Adipose tissue (tissue), 3 donors: Measurements from ENCODE around the gene TRPV5. TPM values are rescaled to one million over a fixed set of nuclear protein-coding genes. Genes with fewer than 3 reads are reported as not detected.

Experiments used
- H3K27ac ChIP-seq: one replicate; pipeline ENCODE4 v1.5.1; 2013; ENCODE audit warnings: low read depth, low read length
- WGBS, 3 donors: extraction: QIAGEN DNeasy Blood & Tissue Kit; methylation state at CpG; one replicate each; pipeline ENCODE4 v1.1.7; 2013; 5-methylcytosine and 5-hydroxymethylcytosine counted together
- polyA plus RNA-seq, 3 donors: library from polyadenylated mRNA; stranded (reverse); fragments of 200-250 nt; gene quantifications; one replicate each; pipeline ENCODE4 v1.2.3, GENCODE V29; 2013
- donor health status: healthy with polysubstance abuse.
- donor health status: Bipolar disorder and iron deficiency.
- donor health status: healthy.

TRPV5 gene
- polyA plus RNA-seq, 3 donors, result 0.05 TPM; not detected in 2

- H3K27ac ChIP-seq, result no peak overlapping the region
- 78 to 85% (median 82%) methylated on average over 7 of the region's 7 CpGs for WGBS, 3 donors
These were observed 10.2 kb upstream of the TRPV5 start for GRCh38 chr7:142943706-142944268.

DNA sequence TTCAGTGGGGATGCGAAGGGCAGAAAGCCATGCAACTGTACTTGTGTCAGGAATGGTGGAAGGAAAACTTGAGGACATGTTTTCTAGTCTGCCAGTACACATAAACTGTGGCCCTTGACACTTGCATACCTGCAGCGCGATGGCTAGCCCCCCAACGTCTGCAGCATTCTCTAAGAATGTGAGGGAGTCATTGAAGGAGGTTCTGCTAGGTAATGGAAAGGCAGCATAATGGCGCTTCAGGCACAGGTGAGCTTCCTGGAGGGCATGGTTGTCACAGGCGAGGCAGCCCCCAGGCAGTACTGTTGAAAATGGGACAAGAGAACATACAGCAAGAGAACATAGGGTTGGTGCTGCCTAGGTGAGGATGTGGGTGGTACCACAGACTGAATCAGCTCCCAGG, 9.2 kb upstream of the TRPV5 start:
- WGBS, 3 donors, result 90 to 96% (median 93%) methylated on average over 6 of the region's 6 CpGs
- H3K27ac ChIP-seq, result no peak overlapping the region

DNA sequence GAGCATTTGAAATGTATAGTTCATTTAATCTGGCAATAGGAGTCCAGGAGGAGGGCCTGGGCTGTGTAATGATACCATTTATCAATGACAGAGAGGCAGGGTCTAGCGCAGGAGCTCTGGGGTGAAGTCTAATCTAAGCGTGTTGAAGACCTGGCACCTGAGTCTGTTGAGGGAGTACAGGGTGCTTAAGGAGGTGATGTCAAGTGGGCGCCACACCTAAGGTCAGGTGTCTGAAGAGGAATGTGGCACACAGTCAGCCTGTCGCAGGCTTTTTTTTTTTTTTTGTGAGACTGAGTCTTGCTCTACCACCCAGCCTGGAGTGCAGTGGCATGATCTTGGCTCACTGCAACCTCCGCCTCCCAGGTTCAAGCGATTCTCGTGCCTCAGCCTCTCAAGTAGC, 8.0 kb upstream of the TRPV5 start:
- WGBS, 3 donors, result 89 to 96% (median 94%) methylated on average over 7 of the region's 7 CpGs
- no peak overlapping the region for H3K27ac ChIP-seq

DNA sequence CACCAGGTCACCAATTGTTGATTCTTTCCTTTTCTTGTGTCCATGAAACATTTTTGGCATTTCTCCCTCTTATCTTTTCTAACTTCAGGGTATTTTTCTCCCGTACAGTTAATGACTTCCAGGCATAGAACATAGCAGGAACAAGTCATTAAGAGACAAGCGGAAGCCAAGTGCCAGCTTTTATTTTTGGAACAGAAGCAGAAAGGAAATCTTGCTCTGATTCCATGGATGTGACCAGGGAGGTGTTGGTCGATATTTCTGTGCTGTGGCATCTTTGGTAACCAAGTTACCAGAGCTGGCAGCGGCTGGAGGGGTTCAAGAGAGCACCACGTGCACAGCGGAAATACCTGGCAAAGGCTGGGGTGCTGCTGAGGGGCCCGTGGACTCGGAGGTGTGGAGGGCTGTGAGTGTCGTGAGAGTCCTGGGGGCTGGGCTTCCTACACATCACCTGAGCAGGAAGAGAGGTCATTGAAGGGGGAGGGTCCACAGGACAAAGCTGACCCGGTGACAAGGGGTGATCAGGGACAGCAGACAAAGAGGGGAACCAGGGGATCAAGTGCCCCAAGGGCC, 7.5 kb upstream of the TRPV5 start:
- H3K27ac ChIP-seq, result no peak overlapping the region
- 47 to 64% (median 56%) methylated on average over 10 of the region's 10 CpGs for WGBS, 3 donors

GRCh38 chr7:142939226-142939910, 5.8 kb upstream of the TRPV5 start, which contains the start of gene LLCFC1:
LLCFC1 (plus strand) TSS chr7:142939484; CDS start chr7:142939622, 138 bp downstream.
- H3K27ac ChIP-seq, result no peak within 1 kb of the TSS
- 68 to 77% (median 77%) methylated on average over 10 of the region's 10 CpGs for WGBS, 3 donors

DNA sequence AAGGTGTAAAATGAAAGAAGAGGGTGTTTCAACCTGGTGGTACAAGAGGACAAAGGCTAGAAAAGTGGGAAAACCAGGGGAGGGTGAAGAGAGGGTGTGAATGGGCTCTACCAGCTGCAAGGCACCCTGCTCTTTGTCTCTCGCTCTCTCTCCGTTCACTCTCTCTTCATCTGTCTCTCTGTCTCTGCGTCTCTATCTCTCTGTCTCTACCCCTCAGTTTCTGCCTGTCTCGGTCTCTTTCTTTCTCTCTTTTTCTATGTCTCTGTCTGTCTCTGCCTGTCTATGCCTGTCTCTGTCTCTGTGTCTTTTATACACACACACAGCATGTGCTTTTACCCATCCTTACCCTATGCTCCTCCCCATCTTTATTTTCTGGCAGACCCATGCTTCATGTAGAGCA, 5.1 kb upstream of the TRPV5 start:
- 96 to 98% (median 97%) methylated on average over 4 of the region's 4 CpGs for WGBS, 3 donors
- H3K27ac ChIP-seq, result no peak overlapping the region

DNA sequence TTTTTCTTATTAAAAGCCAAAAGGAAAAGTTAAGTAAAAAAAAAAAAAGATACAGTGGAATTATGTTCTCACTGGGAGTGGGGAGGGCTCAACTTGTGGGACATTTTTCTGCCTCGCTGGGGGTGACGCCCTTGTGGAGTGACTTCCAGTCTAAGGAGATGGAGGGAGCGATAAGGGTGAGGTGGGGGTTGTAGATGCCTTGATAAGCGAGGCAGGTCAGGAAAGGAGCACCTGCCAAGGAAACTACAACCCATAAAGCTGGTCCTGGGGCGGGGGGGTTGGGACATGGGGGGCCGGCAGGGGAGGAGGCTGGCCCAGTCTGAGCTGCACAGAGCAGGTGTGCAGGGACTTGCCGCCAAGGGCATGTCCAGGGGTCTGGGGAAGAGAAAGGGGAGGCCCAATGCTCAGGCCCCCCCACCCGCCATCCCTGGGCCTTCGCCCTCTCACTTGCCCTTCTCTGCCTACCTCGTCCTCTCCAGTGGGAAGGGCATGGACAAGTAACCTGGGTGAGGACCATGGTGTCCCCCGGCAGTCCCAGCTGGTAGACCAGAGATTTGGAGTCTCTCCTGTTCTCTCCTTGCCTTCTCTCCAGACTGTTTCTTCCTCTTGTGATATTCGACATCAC, 2.5 kb upstream of the TRPV5 start:
- no peak overlapping the region for H3K27ac ChIP-seq
- 86 to 89% (median 89%) methylated on average over 10 to 12 of the region's 12 CpGs for WGBS, 3 donors

DNA sequence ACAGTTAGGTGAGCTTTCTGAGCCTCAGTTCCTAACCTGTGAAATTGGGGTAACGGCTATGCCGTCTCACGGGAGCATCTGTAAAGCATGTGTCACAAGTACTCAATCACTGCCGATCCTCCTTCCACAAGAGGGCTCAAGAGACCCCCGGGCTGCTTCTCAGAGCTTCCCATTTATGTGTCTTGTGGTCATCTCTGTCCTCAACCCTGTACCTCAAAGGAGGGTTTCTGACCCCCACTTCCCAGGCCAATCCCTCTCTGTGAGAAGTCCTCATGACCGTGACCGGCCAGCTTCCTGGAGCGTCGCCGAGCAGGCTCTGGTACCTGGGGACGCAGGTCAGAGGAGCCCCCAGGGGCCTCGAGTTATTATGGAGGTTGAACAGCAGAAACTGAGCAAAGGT, 510 bp upstream of the TRPV5 start:
- 74 to 82% (median 82%) methylated on average over 12 of the region's 12 CpGs for WGBS, 3 donors
- H3K27ac ChIP-seq, result no peak overlapping the region

- H3K27ac ChIP-seq, result no peak overlapping the region
- 83 to 85% (median 84%) methylated on average over 7 of the region's 7 CpGs for WGBS, 3 donors
These were observed 462 bp downstream of the TRPV5 start for GRCh38 chr7:142933092-142933475.

GRCh38 chr7:142932386-142933091, 1.0 kb downstream of the TRPV5 start:
- H3K27ac ChIP-seq, result no peak overlapping the region
- WGBS, 3 donors, result 54 to 67% (median 64%) methylated on average over 5 of the region's 5 CpGs

- 82 to 89% (median 88%) methylated on average over 11 of the region's 11 CpGs for WGBS, 3 donors
- H3K27ac ChIP-seq, result no peak overlapping the region
These were observed 3.3 kb downstream of the TRPV5 start for GRCh38 chr7:142930126-142930730.

GRCh38 chr7:142927949-142928348, 5.6 kb downstream of the TRPV5 start:
- WGBS, 3 donors, result 73 to 82% (median 77%) methylated on average over 8 of the region's 8 CpGs
- peak overlapping the region; percentile 19 for H3K27ac ChIP-seq

DNA sequence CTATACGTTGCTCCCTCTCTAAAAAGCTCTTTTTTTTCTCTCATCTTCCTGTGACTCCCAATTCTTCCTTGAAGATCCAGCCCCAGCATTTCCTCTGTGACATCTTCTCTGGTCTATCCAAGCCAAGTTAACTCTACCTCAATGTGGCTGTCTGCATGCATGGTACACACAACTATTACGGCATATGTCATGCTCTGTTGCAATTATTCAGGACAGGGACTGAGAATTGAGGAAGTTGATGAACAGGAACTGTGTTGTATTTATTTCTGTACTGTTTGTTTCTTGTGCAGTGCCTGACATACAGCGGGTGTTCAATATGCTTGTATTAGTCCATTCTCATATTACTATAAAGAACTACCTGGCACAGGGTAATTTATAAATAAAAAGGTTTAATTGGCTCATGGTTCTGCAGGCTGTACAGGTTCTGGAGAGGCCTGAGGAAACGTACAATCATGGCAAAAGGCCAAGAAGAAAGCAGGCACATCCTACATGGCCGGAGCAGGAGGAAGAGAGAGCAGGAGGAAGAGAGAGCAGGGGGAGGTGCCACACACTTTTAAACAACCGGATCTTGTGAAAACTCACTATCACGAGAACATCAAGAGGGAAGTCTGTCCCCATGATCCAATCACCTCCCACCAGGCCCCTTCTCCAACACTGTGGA, 6.3 kb downstream of the TRPV5 start:
- 37 to 60% (median 41%) methylated on average over 7 of the region's 7 CpGs for WGBS, 3 donors
- H3K27ac ChIP-seq, result no peak overlapping the region

- 57 to 81% (median 74%) methylated on average over 12 of the region's 12 CpGs for WGBS, 3 donors
- H3K27ac ChIP-seq, result no peak overlapping the region
These were observed 8.1 kb downstream of the TRPV5 start for GRCh38 chr7:142925413-142925812.

- WGBS, 3 donors, result 46 to 69% (median 49%) methylated on average over 2 of the region's 2 CpGs
- H3K27ac ChIP-seq, result no peak overlapping the region
These were observed 10.2 kb downstream of the TRPV5 start for GRCh38 chr7:142923391-142923790.

- WGBS, 3 donors, result 90 to 94% (median 90%) methylated on average over 3 of the region's 3 CpGs
- H3K27ac ChIP-seq, result no peak overlapping the region
These were observed 13.9 kb downstream of the TRPV5 start for GRCh38 chr7:142919656-142920055.

DNA sequence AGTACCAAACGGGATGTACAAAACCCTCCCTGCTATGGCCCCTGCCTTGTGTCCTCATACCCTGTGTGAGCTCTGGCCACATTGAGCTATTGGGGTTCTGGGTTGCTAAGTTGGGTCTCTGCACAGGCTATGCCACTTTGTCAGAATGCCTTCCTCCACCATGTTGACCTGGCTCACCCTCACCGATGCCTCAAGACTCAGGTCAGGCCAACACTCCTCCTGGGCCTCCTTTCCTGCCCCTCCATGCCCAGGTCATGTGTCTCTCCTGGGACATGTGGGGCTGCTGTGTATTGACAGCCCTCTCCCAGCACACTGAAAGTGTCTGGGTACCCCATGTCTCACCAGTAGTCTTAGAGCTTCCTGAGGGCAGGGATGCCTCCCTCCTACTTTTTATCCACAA, 14.6 kb downstream of the TRPV5 start:
- 78 to 94% (median 82%) methylated on average over 2 of the region's 2 CpGs for WGBS, 3 donors
- no peak overlapping the region for H3K27ac ChIP-seq

DNA sequence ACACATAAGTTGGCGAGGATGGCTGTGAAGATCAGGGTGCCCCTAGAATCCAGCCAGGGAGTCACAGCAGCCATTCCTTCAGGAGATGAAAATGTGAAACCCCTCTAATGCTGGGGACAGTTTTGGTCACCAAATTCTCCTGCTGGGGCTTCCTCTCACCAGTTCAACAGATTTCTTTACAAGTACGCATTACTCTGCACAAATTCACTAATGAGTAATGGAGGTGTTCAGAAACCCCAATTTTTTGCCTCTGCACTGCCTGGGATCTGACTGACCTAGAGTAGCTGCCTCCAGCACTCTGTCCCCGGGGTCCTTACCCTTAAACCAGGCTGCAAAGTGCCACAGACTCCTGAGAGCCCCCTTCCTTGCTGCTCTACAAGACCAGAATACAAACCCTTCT, 16.1 kb downstream of the TRPV5 start:
- WGBS, 3 donors, result 81 to 87% (median 86%) methylated on average over 3 of the region's 3 CpGs

More for the DNA sequence above, 16.1 kb downstream of the TRPV5 start:
- no peak overlapping the region for H3K27ac ChIP-seq
